Upper lobe of right lung (tissue), 1 donor: ENCODE results near the gene RTF1. TPM values are rescaled to one million over a fixed set of nuclear protein-coding genes. Genes with fewer than 3 reads are reported as not detected.

Source experiments
- ATAC-seq: fragments of 200-7000 bp; cut with Tn5 transposase; one replicate; pipeline ENCODE4 v1.9.1; 2020; ENCODE audit warnings: mild to moderate bottlenecking, moderate library complexity
- DNase-seq: peaks from one replicate; pipeline ENCODE4 v3.0.0-alpha.2; 2020
- H3K27ac ChIP-seq: fragments of 200-600 bp; one replicate; pipeline ENCODE4 v1.8.0; 2022
- H3K27me3 ChIP-seq: fragments of 200-600 bp; one replicate; pipeline ENCODE4 v1.8.0; 2022; ENCODE audit warnings: mild to moderate bottlenecking
- H3K36me3 ChIP-seq: fragments of 200-600 bp; one replicate; pipeline ENCODE4 v1.8.0; 2022
- H3K4me1 ChIP-seq: fragments of 200-600 bp; one replicate; pipeline ENCODE4 v1.8.0; 2022
- H3K4me3 ChIP-seq: fragments of 200-600 bp; one replicate; pipeline ENCODE4 v1.8.0; 2022; ENCODE audit warnings: mild to moderate bottlenecking
- H3K9me3 ChIP-seq: fragments of 200-600 bp; one replicate; pipeline ENCODE4 v1.8.0; 2022
- intact Hi-C: fragments of 100-400 bp; cut with DNase I; formaldehyde crosslinking; loops from one replicate; pipeline ENCODE4 v1.11.0; 2022
- total RNA-seq: library from RNA; stranded (reverse); fragmentation: NEBNext Ultra II Directional; extraction: Animal tissue kit (Norgen Biotek cat#: 25700); gene quantifications from one replicate; pipeline ENCODE4 v1.2.1, GENCODE V29; 2021
- TF ChIP-seq, protein P1 (sequence below): fragments of 200-600 bp; IDR thresholded peaks from one replicate; pipeline ENCODE4 v1.8.0; 2022; ENCODE audit warnings: antibody characterized with exemption
- donor health status: DM: no; HTN: yes; CAD: no; lungs with severe emphysema.

Gene RTF1
- total RNA-seq, 1 donor from 2014 or later = 27.1 TPM

DNA sequence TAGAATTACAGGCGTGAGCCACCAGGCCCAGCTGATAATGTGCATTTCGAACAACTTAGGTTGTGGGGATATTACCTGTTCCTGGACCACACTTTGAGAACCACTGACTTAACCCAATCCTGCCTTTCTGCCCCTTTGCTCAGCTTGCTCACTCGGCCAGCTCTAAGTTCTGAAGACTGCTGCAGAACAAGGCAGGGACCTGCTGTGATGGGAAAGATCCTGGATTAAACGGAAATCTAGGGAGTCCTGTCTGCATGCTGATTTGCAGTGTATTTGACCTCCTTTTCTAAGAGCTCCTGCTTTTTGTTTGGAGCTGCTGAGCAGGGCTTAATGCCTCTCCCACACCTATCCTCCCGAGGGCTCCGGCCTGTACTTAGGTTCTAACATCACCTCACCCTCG, 93.8 kb downstream of the RTF1 start:
- Histone ChIP-seq H3K27me3 (peaks cover 40% of the 10 kb centered on the region), H3K4me1 (peaks cover 25% of the 10 kb centered on the region), H3K4me3 (no peak overlapping the region), H3K9me3 (no peaks in the 10 kb centered on the region), H3K36me3 (no peaks in the 10 kb centered on the region), H3K27ac (no peak overlapping the region)
- ATAC-seq (no peak), DNase-seq (no peak)
- intact Hi-C loops = no loop called here
- TF ChIP-seq, protein P1, sequence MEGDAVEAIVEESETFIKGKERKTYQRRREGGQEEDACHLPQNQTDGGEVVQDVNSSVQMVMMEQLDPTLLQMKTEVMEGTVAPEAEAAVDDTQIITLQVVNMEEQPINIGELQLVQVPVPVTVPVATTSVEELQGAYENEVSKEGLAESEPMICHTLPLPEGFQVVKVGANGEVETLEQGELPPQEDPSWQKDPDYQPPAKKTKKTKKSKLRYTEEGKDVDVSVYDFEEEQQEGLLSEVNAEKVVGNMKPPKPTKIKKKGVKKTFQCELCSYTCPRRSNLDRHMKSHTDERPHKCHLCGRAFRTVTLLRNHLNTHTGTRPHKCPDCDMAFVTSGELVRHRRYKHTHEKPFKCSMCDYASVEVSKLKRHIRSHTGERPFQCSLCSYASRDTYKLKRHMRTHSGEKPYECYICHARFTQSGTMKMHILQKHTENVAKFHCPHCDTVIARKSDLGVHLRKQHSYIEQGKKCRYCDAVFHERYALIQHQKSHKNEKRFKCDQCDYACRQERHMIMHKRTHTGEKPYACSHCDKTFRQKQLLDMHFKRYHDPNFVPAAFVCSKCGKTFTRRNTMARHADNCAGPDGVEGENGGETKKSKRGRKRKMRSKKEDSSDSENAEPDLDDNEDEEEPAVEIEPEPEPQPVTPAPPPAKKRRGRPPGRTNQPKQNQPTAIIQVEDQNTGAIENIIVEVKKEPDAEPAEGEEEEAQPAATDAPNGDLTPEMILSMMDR = no peak

DNA sequence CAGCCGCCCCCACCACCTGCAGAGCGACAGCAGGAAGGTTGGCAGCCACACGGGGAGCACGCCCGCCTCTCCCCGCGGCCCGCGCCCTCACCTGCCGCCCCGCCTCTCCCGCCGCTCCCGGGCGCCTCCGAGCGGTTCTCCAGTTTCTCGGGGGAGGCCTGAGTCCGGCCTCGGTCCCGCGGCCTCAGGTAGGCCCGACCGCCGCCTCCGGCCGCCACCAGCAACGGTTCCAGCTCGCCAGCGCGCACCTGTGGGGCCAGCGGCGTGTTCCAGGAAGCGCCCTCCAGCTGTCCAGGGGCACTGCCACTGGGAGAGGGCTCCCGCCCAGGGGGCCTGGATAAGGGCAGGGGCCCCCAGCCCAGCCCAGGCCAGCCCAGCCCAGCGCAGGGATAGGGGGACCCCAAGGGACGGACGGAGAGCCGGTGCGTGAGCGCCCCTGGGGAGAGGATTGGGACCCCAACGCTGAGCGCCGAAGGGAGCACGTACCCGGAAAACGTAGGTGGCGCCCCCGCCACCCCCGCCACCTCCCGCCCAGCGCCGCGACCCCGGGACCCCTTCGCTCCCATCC, 94.5 kb downstream of the RTF1 start:
- H3K9me3 ChIP-seq = no peaks in the 10 kb centered on the region
- TF ChIP-seq, protein P1 = no peak
- H3K27ac ChIP-seq = no peak overlapping the region
- H3K4me3 ChIP-seq = peak overlapping the region; percentile 43
- ATAC-seq (peak; percentile 3), DNase-seq (no peak)
- H3K27me3 ChIP-seq = peaks cover 40% of the 10 kb centered on the region
- intact Hi-C loops = no loop called here
- H3K4me1 ChIP-seq = peaks cover 25% of the 10 kb centered on the region
- H3K36me3 ChIP-seq = no peaks in the 10 kb centered on the region

DNA sequence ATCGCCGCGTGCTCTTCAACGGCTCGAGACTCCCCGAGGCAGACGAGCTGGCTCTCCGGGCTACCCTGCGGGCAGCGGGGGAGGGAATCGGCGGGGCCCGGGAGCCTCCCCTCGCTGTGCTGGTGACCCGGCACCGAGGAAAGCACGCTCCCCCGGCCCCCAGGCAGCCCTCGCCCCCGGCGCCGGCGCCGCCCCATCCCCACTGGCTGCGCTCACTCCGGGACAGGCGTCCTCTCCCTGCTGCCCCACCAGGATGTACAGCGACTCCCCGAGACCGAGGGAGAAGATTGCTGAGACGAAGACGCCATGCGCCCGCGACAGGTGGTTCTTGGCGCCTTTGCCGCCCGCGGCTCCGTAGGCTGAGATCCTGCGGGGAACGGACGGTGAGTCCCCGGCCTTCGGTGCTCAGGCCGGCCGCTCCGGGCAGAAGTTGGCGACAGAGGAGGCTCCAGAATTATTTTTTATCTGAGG, 95.0 kb downstream of the RTF1 start:
- H3K27me3 ChIP-seq = peaks cover 40% of the 10 kb centered on the region
- H3K4me3 ChIP-seq = peak overlapping the region; percentile 43
- intact Hi-C loops = no loop called here
- no peak for DNase-seq
- H3K4me1 ChIP-seq = peaks cover 25% of the 10 kb centered on the region
- no peak for ATAC-seq
- TF ChIP-seq, protein P1 = no peak
- no peaks in the 10 kb centered on the region for H3K9me3 ChIP-seq
- no peaks in the 10 kb centered on the region for H3K36me3 ChIP-seq
- H3K27ac ChIP-seq = no peak overlapping the region

DNA sequence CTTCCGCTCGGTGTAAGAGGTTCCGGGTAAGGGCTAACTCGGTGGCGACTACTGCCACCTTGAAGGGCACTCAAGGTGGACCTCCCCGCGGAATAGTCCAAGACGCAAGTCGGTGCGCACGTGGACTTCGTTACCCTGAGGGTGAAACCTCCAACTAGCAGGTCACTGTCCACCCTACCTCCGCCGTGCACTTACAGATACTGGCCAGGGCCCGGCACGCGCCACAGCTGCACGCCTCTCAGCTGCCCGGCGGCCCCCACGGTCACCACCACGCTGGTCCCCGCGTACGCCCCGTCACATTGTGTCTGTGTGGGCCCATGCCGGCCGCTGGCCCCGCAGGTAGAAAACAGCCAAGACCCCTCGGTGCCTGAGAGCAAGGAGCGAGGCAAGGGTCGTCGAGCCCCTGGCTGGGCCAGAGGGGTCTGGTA, 95.6 kb downstream of the RTF1 start:
- Histone ChIP-seq H3K27ac (no peak overlapping the region), H3K27me3 (peaks cover 40% of the 10 kb centered on the region), H3K4me3 (peak overlapping the region; percentile 43), H3K4me1 (peaks cover 25% of the 10 kb centered on the region), H3K9me3 (no peaks in the 10 kb centered on the region), H3K36me3 (peaks cover 5% of the 10 kb centered on the region)
- TF ChIP-seq, protein P1 = no peak
- intact Hi-C loops = no loop called here
- peak; percentile 30 for ATAC-seq
- DNase-seq = no peak

DNA sequence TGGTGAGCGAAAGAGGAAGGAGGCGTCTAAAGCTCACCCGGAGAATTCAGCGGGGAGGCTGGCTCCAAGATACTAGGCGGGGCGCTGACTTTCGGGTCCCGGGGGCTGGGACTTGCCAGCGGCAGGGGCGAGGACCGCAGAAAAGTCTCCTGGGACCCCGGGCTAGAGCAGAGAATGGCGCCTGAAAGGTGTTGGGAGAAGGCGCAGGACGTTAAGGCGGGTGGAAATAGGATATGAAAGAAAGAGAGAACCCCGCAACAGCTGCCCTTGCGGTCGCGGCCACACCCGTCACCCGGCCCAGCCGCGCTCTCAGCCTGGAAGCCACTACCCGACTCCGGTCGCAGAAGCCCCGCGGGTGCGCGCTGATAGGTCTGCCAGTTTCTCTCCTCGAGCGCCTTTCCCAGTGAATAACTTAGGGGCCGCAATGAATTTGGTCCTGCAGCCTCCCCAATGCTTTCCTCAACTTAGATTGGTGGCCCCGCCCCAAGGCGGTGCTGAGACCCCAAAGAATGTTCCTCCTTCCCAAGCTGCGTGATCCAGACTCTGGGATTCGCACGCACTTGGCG, 96.1 kb downstream of the RTF1 start:
- peak overlapping the region; percentile 43 for H3K4me3 ChIP-seq
- H3K4me1 ChIP-seq = peaks cover 25% of the 10 kb centered on the region
- TF ChIP-seq, protein P1 = no peak
- no peak for DNase-seq
- peak; percentile 43 for ATAC-seq
- no peaks in the 10 kb centered on the region for H3K9me3 ChIP-seq
- no peak overlapping the region for H3K27ac ChIP-seq
- H3K27me3 ChIP-seq = peaks cover 40% of the 10 kb centered on the region
- H3K36me3 ChIP-seq = peaks cover 5% of the 10 kb centered on the region
- intact Hi-C loops = no loop called here
